ENCODE measurements around the gene SLC11A1. TPM values are rescaled to one million over a fixed set of nuclear protein-coding genes. Genes with fewer than 3 reads are reported as not detected.

The SLC11A1 gene
- total RNA-seq, 1 donor from 2014 or later: not detected

DNA sequence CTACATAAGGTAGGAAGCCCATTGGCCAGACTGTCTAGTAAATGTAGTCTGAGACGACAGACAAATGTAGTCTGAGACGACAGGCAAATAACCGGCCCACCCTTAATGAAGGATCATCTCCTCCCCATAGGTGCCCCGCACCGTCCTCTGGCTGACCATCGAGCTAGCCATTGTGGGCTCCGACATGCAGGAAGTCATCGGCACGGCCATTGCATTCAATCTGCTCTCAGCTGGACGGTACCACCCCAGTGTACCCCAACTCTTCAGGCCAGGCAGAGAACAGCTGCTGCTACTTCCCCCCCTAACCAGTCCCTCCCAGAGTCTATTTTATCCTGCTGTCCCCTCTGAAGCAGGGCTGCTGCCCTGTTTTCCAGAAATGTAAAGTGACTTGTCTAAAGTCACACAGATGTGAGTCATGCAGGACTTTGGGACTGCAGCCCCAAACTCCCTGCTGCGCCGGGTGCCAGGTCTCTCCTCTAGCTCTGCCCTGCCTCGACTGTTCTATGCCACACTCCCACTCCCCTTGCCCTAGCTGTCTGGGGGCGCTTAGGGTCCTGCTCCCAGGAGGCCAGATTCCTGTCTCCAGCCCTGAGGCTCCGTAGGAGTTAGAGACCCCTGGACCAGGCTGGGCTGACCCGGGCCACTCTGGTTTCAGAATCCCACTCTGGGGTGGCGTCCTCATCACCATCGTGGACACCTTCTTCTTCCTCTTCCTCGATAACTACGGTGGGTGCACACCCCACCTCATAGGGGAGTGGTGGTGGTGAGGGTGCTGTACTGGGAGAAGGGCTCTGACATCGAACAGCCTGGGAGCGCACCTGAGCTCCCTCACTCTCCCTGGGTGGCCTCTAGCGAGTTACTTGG is 4.7 kb downstream of the SLC11A1 start:
- TF ChIP-seq, protein P1, sequence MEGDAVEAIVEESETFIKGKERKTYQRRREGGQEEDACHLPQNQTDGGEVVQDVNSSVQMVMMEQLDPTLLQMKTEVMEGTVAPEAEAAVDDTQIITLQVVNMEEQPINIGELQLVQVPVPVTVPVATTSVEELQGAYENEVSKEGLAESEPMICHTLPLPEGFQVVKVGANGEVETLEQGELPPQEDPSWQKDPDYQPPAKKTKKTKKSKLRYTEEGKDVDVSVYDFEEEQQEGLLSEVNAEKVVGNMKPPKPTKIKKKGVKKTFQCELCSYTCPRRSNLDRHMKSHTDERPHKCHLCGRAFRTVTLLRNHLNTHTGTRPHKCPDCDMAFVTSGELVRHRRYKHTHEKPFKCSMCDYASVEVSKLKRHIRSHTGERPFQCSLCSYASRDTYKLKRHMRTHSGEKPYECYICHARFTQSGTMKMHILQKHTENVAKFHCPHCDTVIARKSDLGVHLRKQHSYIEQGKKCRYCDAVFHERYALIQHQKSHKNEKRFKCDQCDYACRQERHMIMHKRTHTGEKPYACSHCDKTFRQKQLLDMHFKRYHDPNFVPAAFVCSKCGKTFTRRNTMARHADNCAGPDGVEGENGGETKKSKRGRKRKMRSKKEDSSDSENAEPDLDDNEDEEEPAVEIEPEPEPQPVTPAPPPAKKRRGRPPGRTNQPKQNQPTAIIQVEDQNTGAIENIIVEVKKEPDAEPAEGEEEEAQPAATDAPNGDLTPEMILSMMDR (conservative IDR thresholded peaks at IDR 0.05; ENCODE audit: low read depth, low read length): no peak
- H3K4me3 ChIP-seq (ENCODE audit: low read depth, low read length): no peak overlapping the region
- no peak for DNase-seq (ENCODE audit: low read depth)

DNA sequence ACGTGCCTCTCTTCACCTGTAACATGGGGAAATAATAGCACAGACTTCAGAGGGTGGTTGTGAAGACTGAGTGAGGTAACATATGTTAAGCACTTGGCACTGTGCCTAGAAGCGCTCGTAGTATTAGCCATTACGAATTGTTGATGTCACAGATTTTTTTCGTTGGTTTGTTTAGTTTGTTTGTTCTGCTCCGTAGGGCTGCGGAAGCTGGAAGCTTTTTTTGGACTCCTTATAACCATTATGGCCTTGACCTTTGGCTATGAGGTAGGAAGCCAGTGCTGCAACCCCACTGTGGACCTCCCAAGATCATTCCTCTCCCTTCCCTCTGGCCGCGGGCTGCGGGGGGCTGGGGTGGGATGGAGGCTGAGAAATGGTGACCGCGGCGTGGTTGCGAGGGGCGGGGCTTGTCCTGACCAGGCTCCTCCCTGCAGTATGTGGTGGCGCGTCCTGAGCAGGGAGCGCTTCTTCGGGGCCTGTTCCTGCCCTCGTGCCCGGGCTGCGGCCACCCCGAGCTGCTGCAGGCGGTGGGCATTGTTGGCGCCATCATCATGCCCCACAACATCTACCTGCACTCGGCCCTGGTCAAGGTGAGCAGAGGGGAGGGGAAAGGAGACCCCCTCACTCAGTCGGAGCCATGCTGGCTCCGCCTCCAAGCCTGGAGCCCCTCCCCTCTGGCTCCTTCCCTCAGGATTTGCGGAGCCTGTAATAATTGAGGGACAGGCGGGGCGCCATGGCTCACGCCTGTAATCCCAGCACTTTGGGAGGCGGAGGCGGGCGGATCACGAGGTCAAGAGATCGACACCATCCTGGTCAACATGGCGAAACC is 5.5 kb downstream of the SLC11A1 start:
- no peak for DNase-seq (ENCODE audit: low read depth)
- TF ChIP-seq, protein P1 (conservative IDR thresholded peaks at IDR 0.05; ENCODE audit: low read depth, low read length): no peak
- peak overlapping the region; percentile 47 for H3K4me3 ChIP-seq (ENCODE audit: low read depth, low read length)

DNA sequence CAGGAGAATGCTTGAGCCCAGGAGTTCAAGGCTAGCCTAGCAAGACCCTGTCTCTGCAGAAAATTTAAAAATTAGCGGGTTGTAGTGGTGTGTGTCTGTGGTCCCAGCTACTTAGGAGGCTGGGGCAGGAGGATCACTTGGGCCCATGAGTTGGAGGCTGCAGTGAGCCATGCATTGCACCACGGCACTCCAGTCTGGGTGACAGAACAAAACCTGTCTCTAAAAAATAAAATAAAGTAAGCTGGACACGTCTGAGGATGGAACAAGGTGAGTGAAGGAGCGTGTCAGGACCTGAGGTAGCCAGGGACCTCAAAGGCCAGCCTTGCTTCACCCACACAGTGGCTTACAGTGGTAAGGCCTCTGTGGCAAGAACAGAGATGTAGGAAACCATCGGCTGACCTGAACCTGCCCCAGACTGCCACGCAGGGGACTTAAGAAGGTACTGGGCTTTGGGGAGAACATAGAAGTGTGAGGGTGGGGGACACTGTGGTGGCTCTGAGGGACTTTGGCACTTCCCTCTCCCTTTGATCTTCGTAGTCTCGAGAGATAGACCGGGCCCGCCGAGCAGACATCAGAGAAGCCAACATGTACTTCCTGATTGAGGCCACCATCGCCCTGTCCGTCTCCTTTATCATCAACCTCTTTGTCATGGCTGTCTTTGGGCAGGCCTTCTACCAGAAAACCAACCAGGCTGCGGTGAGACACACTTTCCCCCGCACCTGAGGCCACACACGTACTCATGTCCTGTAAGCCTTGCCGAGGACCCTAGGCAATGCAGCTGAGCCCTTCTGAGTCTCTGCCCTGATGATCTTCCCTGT is 7.5 kb downstream of the SLC11A1 start:
- TF ChIP-seq, protein P1 (conservative IDR thresholded peaks at IDR 0.05; ENCODE audit: low read depth, low read length): no peak
- no peak overlapping the region for H3K4me3 ChIP-seq (ENCODE audit: low read depth, low read length)
- no peak for DNase-seq (ENCODE audit: low read depth)

DNA sequence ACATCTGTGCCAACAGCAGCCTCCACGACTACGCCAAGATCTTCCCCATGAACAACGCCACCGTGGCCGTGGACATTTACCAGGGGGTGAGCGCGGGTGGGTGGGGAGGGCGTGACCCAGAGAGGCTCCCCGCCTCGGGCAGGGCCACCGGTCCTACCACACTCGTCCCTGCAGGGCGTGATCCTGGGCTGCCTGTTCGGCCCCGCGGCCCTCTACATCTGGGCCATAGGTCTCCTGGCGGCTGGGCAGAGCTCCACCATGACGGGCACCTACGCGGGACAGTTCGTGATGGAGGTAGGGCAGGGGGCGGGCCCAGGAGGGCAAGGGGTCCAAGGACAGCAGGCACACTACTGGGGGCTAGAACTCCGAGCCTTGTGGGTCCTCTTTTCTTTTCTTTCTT is 9.1 kb downstream of the SLC11A1 start:
- H3K4me3 ChIP-seq (ENCODE audit: low read depth, low read length): no peak overlapping the region
- TF ChIP-seq, protein P1 (conservative IDR thresholded peaks at IDR 0.05; ENCODE audit: low read depth, low read length): no peak
- no peak for DNase-seq (ENCODE audit: low read depth)

DNA sequence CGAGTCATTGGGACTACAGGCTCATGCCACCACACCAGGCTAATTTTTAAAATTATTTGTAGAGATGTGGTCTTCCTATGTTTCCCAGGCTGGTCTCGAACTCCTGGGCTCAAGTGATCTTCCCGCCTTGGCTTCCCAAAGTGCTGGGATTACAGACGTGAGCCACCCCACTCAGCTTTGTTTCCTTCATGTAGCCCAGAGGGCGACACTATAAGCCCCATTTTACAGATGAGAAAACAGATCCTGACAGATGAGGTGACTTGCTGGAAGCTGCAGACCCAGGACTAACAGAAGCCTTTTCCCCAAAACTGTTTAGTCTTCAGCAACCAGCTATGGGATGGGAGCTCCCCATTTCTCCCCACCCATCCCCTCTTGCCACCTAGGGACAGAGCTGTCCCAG is 10.4 kb downstream of the SLC11A1 start:
- H3K4me3 ChIP-seq (ENCODE audit: low read depth, low read length): no peak overlapping the region
- TF ChIP-seq, protein P1 (conservative IDR thresholded peaks at IDR 0.05; ENCODE audit: low read depth, low read length): no peak
- DNase-seq (ENCODE audit: low read depth): no peak

DNA sequence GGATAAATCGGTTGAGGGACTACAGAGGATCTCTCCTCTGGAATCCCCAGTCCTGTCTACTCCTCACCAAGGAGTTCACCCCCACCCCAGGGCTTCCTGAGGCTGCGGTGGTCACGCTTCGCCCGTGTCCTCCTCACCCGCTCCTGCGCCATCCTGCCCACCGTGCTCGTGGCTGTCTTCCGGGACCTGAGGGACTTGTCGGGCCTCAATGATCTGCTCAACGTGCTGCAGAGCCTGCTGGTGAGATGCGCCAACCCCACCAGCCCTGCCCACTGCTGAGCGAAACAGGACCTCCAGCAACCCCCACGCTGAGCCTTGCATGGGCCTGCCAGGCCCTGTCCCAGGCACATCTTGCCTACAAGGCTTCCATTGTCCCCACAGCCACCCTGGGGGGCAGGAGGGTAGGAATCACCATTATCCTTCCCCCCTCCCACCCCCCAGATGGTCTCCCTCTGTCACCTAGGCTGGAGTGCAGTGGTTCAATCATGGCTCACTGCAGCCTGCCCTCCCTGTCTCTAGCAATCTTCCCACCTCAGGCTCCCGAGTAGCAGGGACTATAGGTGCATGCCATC is 10.9 kb downstream of the SLC11A1 start:
- TF ChIP-seq, protein P1 (conservative IDR thresholded peaks at IDR 0.05; ENCODE audit: low read depth, low read length): no peak
- no peak for DNase-seq (ENCODE audit: low read depth)
- H3K4me3 ChIP-seq (ENCODE audit: low read depth, low read length): no peak overlapping the region
